Gastrocnemius medialis (tissue), 4 donors: ENCODE results near the gene PRKAG3. TPM values are rescaled to one million over a fixed set of nuclear protein-coding genes. Genes with fewer than 3 reads are reported as not detected.
A peak's percentile ranks its signal among the peaks of the same experiment; 100 is the strongest.

Experiments
- ATAC-seq, 2 donors: fragments of 150-250 bp; one replicate each; pipeline ENCODE4 v1.9.1; 2016
- DNase-seq, 2 donors: peaks; one replicate each; pipeline ENCODE4 v3.0.0-alpha.2; 2019
- H3K27ac ChIP-seq, 4 donors: fragments of 200-600 bp; sonication (generic); 1 replicate in 1 of 4; 2 replicates in 3 of 4; pipeline ENCODE4 v1.5.1; 2016 to 2018; ENCODE audit warnings: mild to moderate bottlenecking in 2 of 4, moderate library complexity in 1 of 4
- H3K27me3 ChIP-seq, 3 donors: fragments of 200-600 bp; sonication (generic) in 2 of 3; 1 replicate in 1 of 3; 2 replicates in 2 of 3; pipeline versions ENCODE4 v1.5.1 to v1.6.0; 2016 to 2019; ENCODE audit warnings: mild to moderate bottlenecking in 1 of 3, moderate library complexity in 1 of 3
- H3K36me3 ChIP-seq, 2 donors: fragments of 200-600 bp; sonication (generic) in 1 of 2; one replicate each; pipeline ENCODE4 v1.5.1; 2017 to 2018
- H3K4me1 ChIP-seq, 2 donors: fragments of 200-600 bp; sonication (generic) in 1 of 2; one replicate each; pipeline ENCODE4 v1.5.1; 2016 to 2017; ENCODE audit warnings: mild to moderate bottlenecking in 2 of 2
- H3K4me3 ChIP-seq, 4 donors: fragments of 200-600 bp; sonication (generic) in 3 of 4; 1 replicate in 1 of 4; 2 replicates in 3 of 4; pipeline ENCODE4 v1.5.1; 2016 to 2019; ENCODE audit warnings: mild to moderate bottlenecking in 2 of 4
- H3K9me3 ChIP-seq, 3 donors: fragments of 200-600 bp; sonication (generic) in 2 of 3; 1 replicate in 1 of 3; 2 replicates in 2 of 3; pipeline ENCODE4 v1.5.1; 2016 to 2019
- POLR2A ChIP-seq, 2 donors: fragments of 450-650 bp; IDR thresholded peaks; one replicate each; pipeline ENCODE4 v1.6.1; 2017; ENCODE audit warnings: antibody characterized with exemption in 2 of 2, mild to moderate bottlenecking in 2 of 2, moderate library complexity in 2 of 2
- in situ Hi-C, 4 donors: fragments of 200-750 bp; cut with MboI; loops; one replicate each; pipeline versions ENCODE4 v1.15.0 to v1.8.0; 2017; ENCODE audit warnings: low sequenced_read_pairs in 4 of 4
- intact Hi-C: fragments of 100-400 bp; cut with DNase I; formaldehyde crosslinking; loops from one replicate; pipeline ENCODE4 v1.15.1; 2023; ENCODE audit warnings: low total_unique reads
- total RNA-seq, 4 donors: library from RNA; depleted of rRNA; stranded (reverse); fragments of >200 nt; gene quantifications; one replicate each; pipeline versions ENCODE4 v1.1.0 to v1.2.3, GENCODE V29; 2016
- TF ChIP-seq, protein P1 (sequence below), 5 experiments: fragments of 450-650 bp in 3 of 5; fragments of 200-600 bp in 2 of 5; sonication (generic) in 2 of 5; IDR thresholded peaks in 4 of 5; conservative IDR thresholded peaks in 1 of 5; 1 replicate in 4 of 5; 2 replicates in 1 of 5; pipeline ENCODE4 v1.5.1; 2016 to 2019; ENCODE audit warnings: antibody characterized with exemption in 5 of 5, mild to moderate bottlenecking in 3 of 5, moderate library complexity in 3 of 5

PRKAG3 gene
- total RNA-seq, 4 donors from 2014 or later = 8.3 to 65.4 (median 44.3) TPM

DNA sequence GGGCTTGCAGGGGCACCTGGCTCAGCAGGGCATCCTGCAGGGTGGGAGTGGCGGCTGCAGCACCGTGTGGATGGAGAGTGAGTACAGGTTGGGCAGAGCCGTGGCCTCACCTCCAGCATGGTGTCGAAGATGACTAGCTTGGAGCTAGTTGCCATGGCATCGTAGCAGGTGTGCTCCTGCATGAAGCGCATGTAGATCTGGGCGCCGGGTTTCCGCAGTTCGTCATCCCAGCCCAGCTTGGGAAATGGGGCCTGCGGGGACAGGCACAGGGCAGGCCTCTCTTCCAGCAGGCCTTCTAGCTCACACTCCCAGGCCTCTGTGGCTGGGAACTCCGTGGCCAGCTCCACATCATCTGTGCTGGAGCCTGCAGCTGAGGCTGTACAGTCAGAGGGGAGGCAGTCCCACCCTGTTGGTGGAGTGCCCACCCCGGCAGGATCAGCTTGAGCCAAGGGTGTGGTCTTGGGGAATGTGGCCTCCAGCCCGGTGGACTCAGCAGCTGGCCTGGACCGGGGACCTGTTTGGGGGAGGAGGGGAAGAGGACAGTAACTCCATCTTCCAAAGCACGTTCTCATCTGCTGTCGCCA lies 1.6 kb downstream of the PRKAG3 start:
- peak overlapping the region; percentile 51 to 66 (median 52) for H3K4me3 ChIP-seq
- TF ChIP-seq, protein P1, sequence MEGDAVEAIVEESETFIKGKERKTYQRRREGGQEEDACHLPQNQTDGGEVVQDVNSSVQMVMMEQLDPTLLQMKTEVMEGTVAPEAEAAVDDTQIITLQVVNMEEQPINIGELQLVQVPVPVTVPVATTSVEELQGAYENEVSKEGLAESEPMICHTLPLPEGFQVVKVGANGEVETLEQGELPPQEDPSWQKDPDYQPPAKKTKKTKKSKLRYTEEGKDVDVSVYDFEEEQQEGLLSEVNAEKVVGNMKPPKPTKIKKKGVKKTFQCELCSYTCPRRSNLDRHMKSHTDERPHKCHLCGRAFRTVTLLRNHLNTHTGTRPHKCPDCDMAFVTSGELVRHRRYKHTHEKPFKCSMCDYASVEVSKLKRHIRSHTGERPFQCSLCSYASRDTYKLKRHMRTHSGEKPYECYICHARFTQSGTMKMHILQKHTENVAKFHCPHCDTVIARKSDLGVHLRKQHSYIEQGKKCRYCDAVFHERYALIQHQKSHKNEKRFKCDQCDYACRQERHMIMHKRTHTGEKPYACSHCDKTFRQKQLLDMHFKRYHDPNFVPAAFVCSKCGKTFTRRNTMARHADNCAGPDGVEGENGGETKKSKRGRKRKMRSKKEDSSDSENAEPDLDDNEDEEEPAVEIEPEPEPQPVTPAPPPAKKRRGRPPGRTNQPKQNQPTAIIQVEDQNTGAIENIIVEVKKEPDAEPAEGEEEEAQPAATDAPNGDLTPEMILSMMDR (IDR thresholded peaks at IDR 0.05 in 4 of 5, conservative IDR thresholded peaks at IDR 0.05 in 1 of 5) = no peak
- peak; percentile 42 to 48 for TF ChIP-seq POLR2A (IDR thresholded peaks at IDR 0.05)
- H3K27ac ChIP-seq = peak overlapping the region; percentile 95
- in situ Hi-C loops (loop anchor here in 1 of 4 donors (10.0 kb wide), 1 partner anchor 45 kb away; the partner anchor contains the start of gene CYP27A1), intact Hi-C loops (loop anchor here (5.0 to 10.0 kb wide), 4 partner anchors 173 to 995 kb away; partner anchors contain the start of genes BCS1L, CTDSP1 and ZNF142)
- peaks cover 77 to 79% of the 10 kb centered on the region in 2 donors for H3K4me1 ChIP-seq
- no peaks in the 10 kb centered on the region for H3K9me3 ChIP-seq
- H3K27me3 ChIP-seq = no peaks in the 10 kb centered on the region
- H3K36me3 ChIP-seq = no peaks in the 10 kb centered on the region
- ATAC-seq = peak; percentile 22 to 41
- DNase-seq = peak; percentile 74 to 86

DNA sequence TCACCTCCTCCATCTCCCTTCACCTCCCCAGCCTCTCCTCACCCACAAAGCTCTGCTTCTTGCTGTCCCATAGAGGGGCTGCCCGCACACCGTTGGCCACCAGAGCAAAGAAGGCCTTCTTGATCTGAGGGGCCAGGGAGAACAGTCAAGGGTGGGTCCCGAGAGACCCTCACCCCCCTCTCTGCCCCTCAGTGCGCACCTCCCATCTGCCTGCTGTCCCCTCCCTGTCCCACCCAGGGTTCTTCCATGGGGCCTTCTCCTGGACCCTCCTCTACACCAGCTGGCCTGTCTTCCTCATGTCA lies 3.2 kb downstream of the PRKAG3 start:
- Histone ChIP-seq H3K9me3 (no peaks in the 10 kb centered on the region), H3K4me3 (peak overlapping the region in 1 of 4 donors; percentile 66), H3K4me1 (peaks cover 66 to 69% of the 10 kb centered on the region in 2 donors), H3K27ac (peak overlapping the region; percentile 95), H3K36me3 (peaks cover 0 to 11% of the 10 kb centered on the region in 2 donors), H3K27me3 (no peaks in the 10 kb centered on the region)
- TF ChIP-seq, protein P1 (IDR thresholded peaks at IDR 0.05 in 4 of 5, conservative IDR thresholded peaks at IDR 0.05 in 1 of 5) = no peak
- no peak for TF ChIP-seq POLR2A (IDR thresholded peaks at IDR 0.05)
- in situ Hi-C loops = no loop called here
- intact Hi-C loops = loop anchor here (10.0 kb wide), 1 partner anchor 994 kb away; no protein-coding TSS in a partner anchor
- ATAC-seq = no peak
- no peak for DNase-seq

- in situ Hi-C loops (no loop called here), intact Hi-C loops (loop anchor here (10.0 kb wide), 1 partner anchor 993 kb away; no protein-coding TSS in a partner anchor)
- Histone ChIP-seq H3K9me3 (no peaks in the 10 kb centered on the region), H3K27ac (peak overlapping the region; percentile 95), H3K4me1 (peaks cover 61 to 63% of the 10 kb centered on the region in 2 donors), H3K4me3 (no peak overlapping the region), H3K36me3 (peaks cover 0 to 14% of the 10 kb centered on the region in 2 donors), H3K27me3 (no peaks in the 10 kb centered on the region)
- no peak for ATAC-seq
- TF ChIP-seq, protein P1 (IDR thresholded peaks at IDR 0.05 in 4 of 5, conservative IDR thresholded peaks at IDR 0.05 in 1 of 5) = no peak
- no peak for TF ChIP-seq POLR2A (IDR thresholded peaks at IDR 0.05)
- DNase-seq = no peak
Observed at GRCh38 chr2:218827701-218828476, 3.7 kb downstream of the PRKAG3 start.

DNA sequence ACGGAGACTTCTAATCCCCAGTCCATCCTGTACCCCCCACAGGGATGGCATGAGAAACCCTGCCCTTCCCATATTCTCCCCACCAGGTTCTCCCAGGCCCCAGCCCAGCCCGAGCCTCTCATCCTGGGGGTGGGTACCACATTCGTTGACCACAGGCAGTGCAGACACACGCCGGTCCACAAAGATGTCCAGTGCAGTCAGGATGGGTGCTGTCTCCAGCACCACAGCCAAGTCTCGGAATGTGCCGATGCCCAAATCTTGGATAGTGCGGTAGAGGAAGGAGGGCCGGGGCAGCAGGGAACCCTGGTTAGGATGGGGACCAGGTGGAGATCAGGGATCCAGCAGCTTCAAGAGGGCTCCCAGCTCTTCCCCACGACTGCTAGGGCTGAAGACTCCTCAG lies 4.8 kb downstream of the PRKAG3 start:
- ATAC-seq (no peak), DNase-seq (no peak)
- Histone ChIP-seq H3K9me3 (no peaks in the 10 kb centered on the region), H3K4me1 (peaks cover 53 to 57% of the 10 kb centered on the region in 2 donors), H3K36me3 (peaks cover 0 to 14% of the 10 kb centered on the region in 2 donors), H3K27me3 (no peaks in the 10 kb centered on the region), H3K4me3 (no peak overlapping the region), H3K27ac (peak overlapping the region; percentile 95)
- no peak for TF ChIP-seq POLR2A (IDR thresholded peaks at IDR 0.05)
- TF ChIP-seq, protein P1 (IDR thresholded peaks at IDR 0.05 in 4 of 5, conservative IDR thresholded peaks at IDR 0.05 in 1 of 5) = no peak
- in situ Hi-C loops = no loop called here
- intact Hi-C loops = loop anchor here (10.0 kb wide), 1 partner anchor 992 kb away; no protein-coding TSS in a partner anchor
